Fibroblast of skin of left biceps (primary cell): ENCODE results near the gene B4GALNT4.
"Not testable (repeated sequence)": the region's sequence is repeated elsewhere in the genome, so short reads cannot be mapped to it uniquely, and the experiment has no call there.

ENCODE experiments used
- DNase-seq, 2 experiments: peaks; one replicate each; pipeline ENCODE4 v3.0.0-alpha.2; 2013; ENCODE audit warnings: low read depth in 2 of 2

B4GALNT4 gene

GRCh38 chr11:375065-376025 lies 6.0 kb downstream of the B4GALNT4 start:
- no peak for DNase-seq

GRCh38 chr11:376531-377173 lies 7.4 kb downstream of the B4GALNT4 start:
- no peak for DNase-seq

- no peak for DNase-seq
Measured at GRCh38 chr11:377174-377865, 8.0 kb downstream of the B4GALNT4 start.

GRCh38 chr11:377883-378500 lies 8.7 kb downstream of the B4GALNT4 start:
- no peak for DNase-seq

GRCh38 chr11:379205-380094 lies 10.2 kb downstream of the B4GALNT4 start:
- DNase-seq = no peak

GRCh38 chr11:380095-380480 lies 10.8 kb downstream of the B4GALNT4 start:
- no peak for DNase-seq

- no peak for DNase-seq
Measured at GRCh38 chr11:380491-380890, 11.2 kb downstream of the B4GALNT4 start.

GRCh38 chr11:380996-381395 lies 11.7 kb downstream of the B4GALNT4 start:
- DNase-seq = no peak

GRCh38 chr11:381501-382072 lies 12.3 kb downstream of the B4GALNT4 start:
- no peak for DNase-seq

GRCh38 chr11:382081-382629 lies 12.9 kb downstream of the B4GALNT4 start:
- DNase-seq = no peak

- no peak for DNase-seq
Measured at GRCh38 chr11:383431-383830, 14.1 kb downstream of the B4GALNT4 start.

GRCh38 chr11:384511-384910 lies 15.2 kb downstream of the B4GALNT4 start:
- DNase-seq = no peak

- DNase-seq = no peak
Measured at GRCh38 chr11:385594-386351, 16.5 kb downstream of the B4GALNT4 start.

GRCh38 chr11:386483-386882 lies 17.2 kb downstream of the B4GALNT4 start:
- no peak for DNase-seq

GRCh38 chr11:387193-387793 lies 18.0 kb downstream of the B4GALNT4 start:
- no peak for DNase-seq

- not testable (repeated sequence) for DNase-seq
Measured at GRCh38 chr11:389369-389768, 20.1 kb downstream of the B4GALNT4 start.

- no peak for DNase-seq
Measured at GRCh38 chr11:390175-390574, 20.9 kb downstream of the B4GALNT4 start.

- DNase-seq = no peak
Measured at GRCh38 chr11:391117-392017, 22.1 kb downstream of the B4GALNT4 start.
